Type B pancreatic cell (in vitro differentiated cells): Measurements from ENCODE around the gene LTBP1. TPM values are rescaled to one million over a fixed set of nuclear protein-coding genes. Genes with fewer than 3 reads are reported as not detected.

Experiments
- DNase-seq: peaks from one replicate; pipeline ENCODE4 v3.0.0; 2021; ENCODE audit warnings: mixed read lengths; ENCODE audit not compliant: unreplicated experiment; ENCODE audit errors: extremely low spot score
- H3K27ac Mint-ChIP-seq: 2 replicates; pipeline ENCODE4 v1.8.0; 2021; ENCODE audit warnings: mild to moderate bottlenecking, mixed read lengths
- H3K27me3 Mint-ChIP-seq: 2 replicates; pipeline ENCODE4 v1.8.0; 2021; ENCODE audit warnings: mixed read lengths
- H3K36me3 Mint-ChIP-seq: 2 replicates; pipeline ENCODE4 v1.8.0; 2021; ENCODE audit warnings: mixed read lengths
- H3K4me1 Mint-ChIP-seq: one replicate; pipeline ENCODE4 v1.8.0; 2021; ENCODE audit warnings: mixed read lengths; ENCODE audit not compliant: unreplicated experiment
- H3K4me3 Mint-ChIP-seq: 2 replicates; pipeline ENCODE4 v1.8.0; 2021; ENCODE audit warnings: mild to moderate bottlenecking, mixed read lengths
- H3K9me3 Mint-ChIP-seq: 2 replicates; pipeline ENCODE4 v1.8.0; 2021; ENCODE audit warnings: mixed read lengths
- CTCF ChIP-seq: fragments of 200-600 bp; sonication (generic); conservative IDR thresholded peaks from 2 replicates; pipeline ENCODE4 v1.5.0; 2021; ENCODE audit warnings: antibody characterized with exemption, mild to moderate bottlenecking
- total RNA-seq: library from RNA; stranded (reverse); gene quantifications from 2 replicates; pipeline ENCODE4 v1.2.1, GENCODE V29; 2021; ENCODE audit warnings: low replicate concordance

LTBP1 gene
- total RNA-seq, 1 donor from 2014 or later, result 53.3 TPM

GRCh38 chr2:33136566-33136965 lies 189.8 kb downstream of the LTBP1 start:
- no peaks in the 10 kb centered on the region for H3K27me3 Mint-ChIP-seq
- H3K9me3 Mint-ChIP-seq, result no peaks in the 10 kb centered on the region
- H3K27ac Mint-ChIP-seq, result no peak overlapping the region
- H3K4me1 Mint-ChIP-seq, result peaks cover 22% of the 10 kb centered on the region
- H3K4me3 Mint-ChIP-seq, result no peak overlapping the region
- peaks cover 3% of the 10 kb centered on the region for H3K36me3 Mint-ChIP-seq
- DNase-seq, result no peak
- no peak for TF ChIP-seq CTCF

GRCh38 chr2:33137331-33137730 lies 190.6 kb downstream of the LTBP1 start:
- peaks cover 4% of the 10 kb centered on the region for H3K36me3 Mint-ChIP-seq
- peaks cover 22% of the 10 kb centered on the region for H3K4me1 Mint-ChIP-seq
- no peak overlapping the region for H3K27ac Mint-ChIP-seq
- H3K9me3 Mint-ChIP-seq, result no peaks in the 10 kb centered on the region
- DNase-seq, result no peak
- TF ChIP-seq CTCF, result no peak
- no peaks in the 10 kb centered on the region for H3K27me3 Mint-ChIP-seq
- H3K4me3 Mint-ChIP-seq, result no peak overlapping the region

GRCh38 chr2:33139949-33140348 lies 193.2 kb downstream of the LTBP1 start:
- no peak for DNase-seq
- Mint-ChIP-seq H3K9me3 (no peaks in the 10 kb centered on the region), H3K36me3 (peaks cover 4% of the 10 kb centered on the region), H3K27ac (no peak overlapping the region), H3K27me3 (no peaks in the 10 kb centered on the region), H3K4me1 (peaks cover 4% of the 10 kb centered on the region), H3K4me3 (no peak overlapping the region)
- no peak for TF ChIP-seq CTCF

GRCh38 chr2:33141476-33141875 lies 194.7 kb downstream of the LTBP1 start:
- Mint-ChIP-seq H3K4me3 (no peak overlapping the region), H3K36me3 (peaks cover 8% of the 10 kb centered on the region), H3K4me1 (peaks cover 10% of the 10 kb centered on the region), H3K9me3 (no peaks in the 10 kb centered on the region), H3K27me3 (no peaks in the 10 kb centered on the region), H3K27ac (no peak overlapping the region)
- TF ChIP-seq CTCF, result no peak
- DNase-seq, result no peak

- H3K27me3 Mint-ChIP-seq, result no peaks in the 10 kb centered on the region
- no peak for TF ChIP-seq CTCF
- H3K9me3 Mint-ChIP-seq, result no peaks in the 10 kb centered on the region
- peaks cover 11% of the 10 kb centered on the region for H3K4me1 Mint-ChIP-seq
- H3K36me3 Mint-ChIP-seq, result peaks cover 9% of the 10 kb centered on the region
- H3K4me3 Mint-ChIP-seq, result no peak overlapping the region
- H3K27ac Mint-ChIP-seq, result no peak overlapping the region
- DNase-seq, result no peak
Measured at GRCh38 chr2:33142810-33143209, 196.1 kb downstream of the LTBP1 start.

- H3K27ac Mint-ChIP-seq, result no peak overlapping the region
- peaks cover 9% of the 10 kb centered on the region for H3K36me3 Mint-ChIP-seq
- H3K27me3 Mint-ChIP-seq, result no peaks in the 10 kb centered on the region
- peaks cover 11% of the 10 kb centered on the region for H3K4me1 Mint-ChIP-seq
- no peak for TF ChIP-seq CTCF
- no peak overlapping the region for H3K4me3 Mint-ChIP-seq
- no peaks in the 10 kb centered on the region for H3K9me3 Mint-ChIP-seq
- no peak for DNase-seq
Measured at GRCh38 chr2:33144243-33144642, 197.5 kb downstream of the LTBP1 start.
